ENCODE results near the gene RALGDS.

DNA sequence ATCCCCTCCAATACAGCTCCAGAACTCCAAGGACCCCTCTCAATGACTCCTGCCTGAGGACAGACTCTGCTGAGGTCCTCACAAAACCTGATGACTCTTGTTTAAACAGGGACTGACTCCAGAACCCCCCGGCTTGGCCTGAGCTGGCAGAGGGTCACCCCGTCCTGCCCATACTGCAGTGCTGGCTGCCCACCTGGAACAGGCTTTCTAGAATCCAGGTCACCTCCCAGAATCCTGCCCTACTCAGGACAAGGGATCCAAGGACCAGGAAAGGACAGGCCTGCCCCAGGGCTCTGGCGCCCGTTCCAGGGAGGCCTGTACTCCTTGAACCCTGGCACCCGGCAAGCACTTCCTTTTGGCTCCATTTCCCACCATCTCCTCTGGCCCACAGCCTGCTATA lies 22.2 kb downstream of the RALGDS start:
- TF ChIP-seq POLR2A (IDR thresholded peaks at IDR 0.05): no peak
- TF ChIP-seq, protein P1, sequence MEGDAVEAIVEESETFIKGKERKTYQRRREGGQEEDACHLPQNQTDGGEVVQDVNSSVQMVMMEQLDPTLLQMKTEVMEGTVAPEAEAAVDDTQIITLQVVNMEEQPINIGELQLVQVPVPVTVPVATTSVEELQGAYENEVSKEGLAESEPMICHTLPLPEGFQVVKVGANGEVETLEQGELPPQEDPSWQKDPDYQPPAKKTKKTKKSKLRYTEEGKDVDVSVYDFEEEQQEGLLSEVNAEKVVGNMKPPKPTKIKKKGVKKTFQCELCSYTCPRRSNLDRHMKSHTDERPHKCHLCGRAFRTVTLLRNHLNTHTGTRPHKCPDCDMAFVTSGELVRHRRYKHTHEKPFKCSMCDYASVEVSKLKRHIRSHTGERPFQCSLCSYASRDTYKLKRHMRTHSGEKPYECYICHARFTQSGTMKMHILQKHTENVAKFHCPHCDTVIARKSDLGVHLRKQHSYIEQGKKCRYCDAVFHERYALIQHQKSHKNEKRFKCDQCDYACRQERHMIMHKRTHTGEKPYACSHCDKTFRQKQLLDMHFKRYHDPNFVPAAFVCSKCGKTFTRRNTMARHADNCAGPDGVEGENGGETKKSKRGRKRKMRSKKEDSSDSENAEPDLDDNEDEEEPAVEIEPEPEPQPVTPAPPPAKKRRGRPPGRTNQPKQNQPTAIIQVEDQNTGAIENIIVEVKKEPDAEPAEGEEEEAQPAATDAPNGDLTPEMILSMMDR (IDR thresholded peaks at IDR 0.05): no peak

Measured in esophagus squamous epithelium (tissue), 4 donors.